Pancreas (tissue), 10 donors: Measurements from ENCODE around the gene RBP2. TPM values are rescaled to one million over a fixed set of nuclear protein-coding genes. Genes with fewer than 3 reads are reported as not detected.
A peak's percentile ranks its signal among the peaks of the same experiment; 100 is the strongest.

Experiments used
- ATAC-seq, 4 donors: fragments of 200-7000 bp; cut with Tn5 transposase; one replicate each; pipeline versions ENCODE4 v1.8.0 to v1.9.1; 2020; ENCODE audit warnings: mild to moderate bottlenecking in 4 of 4, moderate library complexity in 4 of 4
- DNase-seq, 6 donors: peaks; one replicate each; pipeline ENCODE4 v3.0.0-alpha.2; 2020
- FAIRE-seq: peaks from 2 replicates; lab custom pipeline; 2012; peaks lifted over from hg19 to GRCh38; lab: Jason Lieb, UNC
- H3K27ac ChIP-seq, 4 donors: fragments of 200-600 bp; sonication (generic); 1 replicate in 3 of 4; 2 replicates in 1 of 4; pipeline versions ENCODE4 v1.5.0 to v1.8.0; 2020
- H3K27me3 ChIP-seq, 4 donors: fragments of 200-600 bp; one replicate each; pipeline ENCODE4 v1.8.0; 2021
- H3K36me3 ChIP-seq, 3 donors: fragments of 200-600 bp; sonication (generic) in 1 of 3; one replicate each; pipeline versions ENCODE4 v1.5.0 to v1.8.0; 2020 to 2021
- H3K4me1 ChIP-seq, 3 donors: fragments of 200-600 bp; one replicate each; pipeline ENCODE4 v1.8.0; 2021
- H3K4me3 ChIP-seq, 4 donors: fragments of 200-600 bp; sonication (generic) in 2 of 4; one replicate each; pipeline versions ENCODE4 v1.5.0 to v1.8.0; 2020 to 2021
- H3K9me3 ChIP-seq, 4 donors: fragments of 200-600 bp; one replicate each; pipeline ENCODE4 v1.8.0; 2021
- whole genome bisulfite sequencing, 2 donors: extraction: QIAGEN DNeasy Blood & Tissue Kit; methylation state at CpG; one replicate each; pipeline ENCODE4 v1.1.7; 2013; 5-methylcytosine and 5-hydroxymethylcytosine counted together
- intact Hi-C, 3 donors: fragments of 100-400 bp; cut with DNase I; formaldehyde crosslinking; loops; one replicate each; pipeline versions ENCODE4 v1.11.1 to v1.14.2; 2022
- polyA plus RNA-seq, 2 donors: library from polyadenylated mRNA; stranded (reverse); fragments of 200-250 nt; gene quantifications; one replicate each; pipeline ENCODE4 v1.2.3, GENCODE V29; 2013
- total RNA-seq, 6 donors: library from RNA; stranded (reverse); fragmentation: NEBNext Ultra II Directional in 4 of 6; extraction: Animal tissue kit (Norgen Biotek cat#: 25700) in 4 of 6; gene quantifications; one replicate each; pipeline versions ENCODE4 v1.2.1 to v1.2.4, GENCODE V29; 2021 to 2023
- TF ChIP-seq, protein P1 (sequence below), 4 donors: fragments of 200-600 bp; sonication (generic) in 3 of 4; IDR thresholded peaks; one replicate each; pipeline versions ENCODE4 v1.5.0 to v1.8.0; 2021; ENCODE audit warnings: antibody characterized with exemption in 4 of 4
- donor health status: healthy with polysubstance abuse.
- donor health status: DM: no; HTN: no; CAD: no; lungs with moderate emphysema.
- donor health status: DM: no; HTN: no; CAD: no.
- donor health status: control.
- donor health status: control.
- donor health status: Bipolar disorder and iron deficiency.
- donor health status: DM: yes; HTN: yes; CAD: no.
- donor health status: DM: no; HTN: no; CAD: no.
- donor health status: DM: no; HTN: no; CAD: no.
- donor health status: DM: yes; HTN: yes; CAD: no.

Gene RBP2
- total and polyA plus RNA-seq, 8 donors = 0.38 to 7.5 (median 1.4) TPM; not detected in 3

DNA sequence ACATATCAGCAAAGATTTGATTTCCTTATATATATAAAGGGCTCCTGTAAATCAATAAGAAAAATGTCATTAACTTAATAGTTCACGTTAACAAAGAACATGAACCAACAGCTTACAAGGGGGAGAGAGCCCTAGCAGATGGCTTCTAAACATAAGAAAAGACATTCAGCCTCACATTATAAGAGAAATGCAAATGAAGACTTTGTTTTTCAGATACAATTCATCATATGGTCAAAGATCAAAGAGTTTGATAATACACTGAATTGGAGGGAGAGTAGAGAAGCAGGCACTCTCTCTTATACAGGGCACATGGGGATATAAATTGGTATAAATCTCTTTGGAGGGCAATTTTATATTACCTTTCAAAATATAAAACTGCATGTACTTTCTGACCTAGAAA lies 21.1 kb downstream of the RBP2 start:
- Histone ChIP-seq H3K27me3 (no peaks in the 10 kb centered on the region), H3K27ac (no peak overlapping the region), H3K4me1 (peaks cover 0 to under 1% (median 0%) of the 10 kb centered on the region in 3 donors), H3K4me3 (no peak overlapping the region), H3K9me3 (no peaks in the 10 kb centered on the region), H3K36me3 (no peaks in the 10 kb centered on the region)
- FAIRE-seq = no peak
- 81 to 86% methylated on average over 1 of the region's 1 CpG for WGBS, 2 donors
- intact Hi-C loops = no loop called here
- TF ChIP-seq, protein P1, sequence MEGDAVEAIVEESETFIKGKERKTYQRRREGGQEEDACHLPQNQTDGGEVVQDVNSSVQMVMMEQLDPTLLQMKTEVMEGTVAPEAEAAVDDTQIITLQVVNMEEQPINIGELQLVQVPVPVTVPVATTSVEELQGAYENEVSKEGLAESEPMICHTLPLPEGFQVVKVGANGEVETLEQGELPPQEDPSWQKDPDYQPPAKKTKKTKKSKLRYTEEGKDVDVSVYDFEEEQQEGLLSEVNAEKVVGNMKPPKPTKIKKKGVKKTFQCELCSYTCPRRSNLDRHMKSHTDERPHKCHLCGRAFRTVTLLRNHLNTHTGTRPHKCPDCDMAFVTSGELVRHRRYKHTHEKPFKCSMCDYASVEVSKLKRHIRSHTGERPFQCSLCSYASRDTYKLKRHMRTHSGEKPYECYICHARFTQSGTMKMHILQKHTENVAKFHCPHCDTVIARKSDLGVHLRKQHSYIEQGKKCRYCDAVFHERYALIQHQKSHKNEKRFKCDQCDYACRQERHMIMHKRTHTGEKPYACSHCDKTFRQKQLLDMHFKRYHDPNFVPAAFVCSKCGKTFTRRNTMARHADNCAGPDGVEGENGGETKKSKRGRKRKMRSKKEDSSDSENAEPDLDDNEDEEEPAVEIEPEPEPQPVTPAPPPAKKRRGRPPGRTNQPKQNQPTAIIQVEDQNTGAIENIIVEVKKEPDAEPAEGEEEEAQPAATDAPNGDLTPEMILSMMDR (IDR thresholded peaks at IDR 0.05) = no peak
- ATAC-seq = no peak
- no peak for DNase-seq

DNA sequence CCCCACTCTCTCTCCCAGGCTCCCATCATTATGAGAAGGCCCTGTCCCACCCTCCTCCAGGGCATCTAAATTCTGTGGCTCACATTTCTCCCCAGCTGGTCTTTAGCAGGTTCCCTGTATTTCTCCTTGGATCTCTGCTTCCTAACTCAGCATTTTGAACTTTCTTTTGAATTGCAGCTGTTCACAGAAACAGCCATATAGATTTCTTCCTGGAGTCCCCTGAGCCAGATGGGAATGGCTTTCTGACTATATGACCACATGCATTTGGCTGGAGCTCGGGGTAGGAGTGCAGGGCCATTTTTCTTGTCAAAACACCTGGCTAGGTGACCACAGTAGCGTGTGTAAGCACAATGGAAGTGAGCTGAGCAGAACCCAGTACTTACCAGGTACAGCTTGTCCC lies 22.0 kb downstream of the RBP2 start:
- H3K4me1 ChIP-seq = peaks cover 0 to 2% (median 0%) of the 10 kb centered on the region in 3 donors
- DNase-seq (no peak), FAIRE-seq (no peak), ATAC-seq (no peak)
- intact Hi-C loops = no loop called here
- 77 to 83% methylated on average over 2 of the region's 2 CpGs for WGBS, 2 donors
- H3K36me3 ChIP-seq = no peaks in the 10 kb centered on the region
- no peaks in the 10 kb centered on the region for H3K9me3 ChIP-seq
- no peak overlapping the region for H3K27ac ChIP-seq
- H3K27me3 ChIP-seq = no peaks in the 10 kb centered on the region
- no peak overlapping the region for H3K4me3 ChIP-seq
- TF ChIP-seq, protein P1 (IDR thresholded peaks at IDR 0.05) = no peak

DNA sequence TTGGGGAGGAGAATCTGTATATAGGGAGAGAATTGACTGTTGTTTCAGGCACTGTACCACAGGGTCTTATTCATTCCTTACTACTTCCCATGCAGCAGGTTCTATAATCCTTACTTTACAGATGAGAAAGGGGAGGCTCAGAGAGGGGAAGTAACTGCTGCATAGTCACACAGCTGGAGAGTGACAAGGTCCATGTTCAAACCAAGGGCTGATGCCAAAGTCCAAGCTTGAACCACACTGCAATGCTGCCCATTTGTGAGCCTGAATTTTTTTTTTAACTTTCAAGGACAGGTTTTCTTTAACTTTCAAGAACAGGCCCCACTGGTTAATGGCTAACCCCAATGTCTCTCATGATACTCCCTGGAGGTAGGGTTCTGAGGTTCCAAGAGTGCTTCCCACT lies 26.2 kb downstream of the RBP2 start:
- H3K4me1 ChIP-seq = peaks cover 0 to 2% (median 0%) of the 10 kb centered on the region in 3 donors
- intact Hi-C loops = no loop called here
- H3K4me3 ChIP-seq = no peak overlapping the region
- H3K36me3 ChIP-seq = no peaks in the 10 kb centered on the region
- H3K9me3 ChIP-seq = no peaks in the 10 kb centered on the region
- H3K27ac ChIP-seq = no peak overlapping the region
- H3K27me3 ChIP-seq = no peaks in the 10 kb centered on the region
- TF ChIP-seq, protein P1 (IDR thresholded peaks at IDR 0.05) = no peak
- DNase-seq = no peak
- no peak for FAIRE-seq
- ATAC-seq = peak in 3 of 4 donors; percentile 46 to 86 (median 72)

DNA sequence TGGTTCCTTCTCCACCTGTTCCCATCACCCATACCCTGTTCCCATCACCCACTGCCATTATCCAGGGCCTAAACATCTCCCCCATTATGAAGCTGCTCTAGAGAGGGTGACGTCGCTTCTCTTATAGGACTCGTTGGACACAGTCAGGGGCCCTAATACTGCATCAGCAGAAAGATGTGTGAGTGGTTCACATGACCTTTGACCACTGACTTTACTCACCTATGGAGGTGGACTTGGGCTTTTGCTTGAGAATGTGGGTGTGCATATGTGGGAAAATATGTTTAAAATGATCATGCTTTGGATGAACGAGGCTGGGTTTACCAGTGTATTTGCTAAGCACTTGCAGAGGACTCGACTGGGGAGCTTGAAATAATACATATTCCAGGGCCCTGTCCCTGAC lies 26.8 kb downstream of the RBP2 start:
- ATAC-seq = no peak
- Histone ChIP-seq H3K4me3 (no peak overlapping the region), H3K36me3 (no peaks in the 10 kb centered on the region), H3K4me1 (peaks cover 0 to 2% (median 0%) of the 10 kb centered on the region in 3 donors), H3K27me3 (no peaks in the 10 kb centered on the region), H3K27ac (no peak overlapping the region), H3K9me3 (no peaks in the 10 kb centered on the region)
- intact Hi-C loops = no loop called here
- TF ChIP-seq, protein P1 (IDR thresholded peaks at IDR 0.05) = no peak
- 84 to 89% methylated on average over 5 of the region's 5 CpGs for WGBS, 2 donors
- no peak for DNase-seq
- FAIRE-seq = no peak

- no peak for FAIRE-seq
- peak in 3 of 4 donors; percentile 42 to 72 (median 52) for ATAC-seq
- no peaks in the 10 kb centered on the region for H3K27me3 ChIP-seq
- H3K4me3 ChIP-seq = no peak overlapping the region
- WGBS, 2 donors = 68 to 71% methylated on average over 3 of the region's 3 CpGs
- no peak for DNase-seq
- H3K4me1 ChIP-seq = peaks cover 0 to 2% (median 0%) of the 10 kb centered on the region in 3 donors
- H3K36me3 ChIP-seq = no peaks in the 10 kb centered on the region
- TF ChIP-seq, protein P1 (IDR thresholded peaks at IDR 0.05) = no peak
- H3K9me3 ChIP-seq = no peaks in the 10 kb centered on the region
- intact Hi-C loops = no loop called here
- no peak overlapping the region for H3K27ac ChIP-seq
Measured at GRCh38 chr3:139448104-139448503, 28.2 kb downstream of the RBP2 start.
